Fibroblast of pulmonary artery (primary cell): Measurements from ENCODE around the gene SUFU.

ENCODE experiments used
- DNase-seq: peaks from one replicate; pipeline ENCODE4 v3.0.0-alpha.2; 2010; ENCODE audit warnings: low read depth
- H3K4me3 ChIP-seq: replicated peaks from 2 replicates; pipeline ENCODE4 v1.5.1; 2011; ENCODE audit warnings: low read depth, mild to moderate bottlenecking, control low read depth, low read length, moderate library complexity
- CTCF ChIP-seq: IDR thresholded peaks from 2 replicates; pipeline ENCODE4 v1.5.1; 2011; ENCODE audit warnings: mild to moderate bottlenecking, control low read depth, low read length, inconsistent platforms; ENCODE audit errors: missing control alignments

The SUFU gene

GRCh38 chr10:102480396-102480795, 23.4 kb upstream of the SUFU start:
- no peak for DNase-seq
- no peak for TF ChIP-seq CTCF
- no peak overlapping the region for H3K4me3 ChIP-seq

- no peak for TF ChIP-seq CTCF
- no peak overlapping the region for H3K4me3 ChIP-seq
- no peak for DNase-seq
Measured at GRCh38 chr10:102484021-102484420, 19.8 kb upstream of the SUFU start.

GRCh38 chr10:102485093-102485784, 18.5 kb upstream of the SUFU start:
- H3K4me3 ChIP-seq = no peak overlapping the region
- DNase-seq = no peak
- TF ChIP-seq CTCF = no peak

GRCh38 chr10:102491136-102491535, 12.6 kb upstream of the SUFU start:
- TF ChIP-seq CTCF = no peak
- DNase-seq = no peak
- H3K4me3 ChIP-seq = no peak overlapping the region

- DNase-seq = no peak
- no peak overlapping the region for H3K4me3 ChIP-seq
- TF ChIP-seq CTCF = no peak
Measured at GRCh38 chr10:102492344-102492939, 11.3 kb upstream of the SUFU start.

- no peak for TF ChIP-seq CTCF
- H3K4me3 ChIP-seq = no peak overlapping the region
- DNase-seq = peak; percentile 41
Measured at GRCh38 chr10:102492983-102493382, 10.8 kb upstream of the SUFU start.

GRCh38 chr10:102493771-102494170, 10.0 kb upstream of the SUFU start:
- TF ChIP-seq CTCF = no peak
- DNase-seq = no peak
- H3K4me3 ChIP-seq = no peak overlapping the region
